CD4-positive, alpha-beta T cell treated with Interleukin-4 for 1 hour (primary cell): ENCODE results near the gene RAP1GAP.
"Not testable (repeated sequence)": the region's sequence is repeated elsewhere in the genome, so short reads cannot be mapped to it uniquely, and the experiment has no call there.

Source experiments
- DNase-seq, 2 donors: peaks; one replicate each; pipeline ENCODE4 v3.0.0-alpha.2; 2020 to 2022

The RAP1GAP gene

DNA sequence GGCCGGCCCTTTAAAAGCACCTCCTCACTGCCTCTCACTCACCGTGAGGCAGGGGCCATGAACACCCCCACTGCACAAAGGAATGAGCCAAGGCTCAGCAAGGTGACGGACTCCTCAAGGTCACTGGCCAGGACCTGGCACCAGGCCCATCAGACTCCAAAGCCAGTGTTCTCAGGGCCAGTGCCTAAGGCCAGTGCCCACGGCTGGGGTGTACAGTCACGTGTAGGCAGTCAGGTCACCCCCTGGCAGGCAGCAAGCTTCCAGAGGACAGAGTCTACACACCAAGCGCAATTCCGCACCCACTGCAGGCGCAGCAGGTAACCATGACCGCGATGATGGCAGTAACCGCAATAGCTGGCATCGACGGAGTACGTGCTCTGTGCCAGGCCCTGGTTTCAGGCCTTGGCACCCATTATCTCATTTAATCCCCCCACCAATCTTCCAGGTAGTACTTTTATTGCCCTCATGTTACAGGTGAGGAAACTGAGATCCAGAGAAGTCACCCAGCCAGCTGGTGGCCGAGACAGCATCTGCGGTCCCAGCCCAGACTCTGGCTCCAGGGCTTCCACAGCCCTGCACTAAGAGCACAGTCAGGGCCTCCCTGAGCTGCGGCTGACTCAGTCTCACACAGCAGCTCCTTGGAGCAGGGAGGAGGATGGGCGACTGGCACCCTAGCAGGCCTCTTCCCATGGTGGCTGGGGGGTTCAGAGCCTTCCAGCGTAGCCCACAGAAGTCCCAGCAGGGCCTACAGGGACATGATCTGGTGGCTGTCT is 27.0 kb downstream of the RAP1GAP start:
- DNase-seq: no peak

DNA sequence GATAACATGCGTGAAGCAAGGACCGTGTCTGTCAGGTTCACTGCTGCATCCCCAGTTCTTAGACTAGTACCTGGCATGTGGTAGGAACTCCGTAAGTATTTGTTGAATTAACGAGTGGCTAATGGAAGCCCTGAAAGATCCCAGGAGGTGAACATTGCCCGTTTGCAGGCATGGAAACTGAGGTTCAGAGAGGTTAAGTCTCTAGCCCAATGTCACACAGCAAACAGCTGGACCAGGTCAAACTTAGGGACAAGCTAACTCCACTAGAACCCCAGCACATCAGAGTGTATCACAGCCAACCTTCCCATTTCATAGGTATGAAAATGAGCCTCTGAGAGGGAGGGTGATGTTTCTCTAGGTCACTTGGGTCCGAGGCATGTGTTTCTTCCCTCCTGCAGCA is 27.6 kb downstream of the RAP1GAP start:
- DNase-seq: no peak

DNA sequence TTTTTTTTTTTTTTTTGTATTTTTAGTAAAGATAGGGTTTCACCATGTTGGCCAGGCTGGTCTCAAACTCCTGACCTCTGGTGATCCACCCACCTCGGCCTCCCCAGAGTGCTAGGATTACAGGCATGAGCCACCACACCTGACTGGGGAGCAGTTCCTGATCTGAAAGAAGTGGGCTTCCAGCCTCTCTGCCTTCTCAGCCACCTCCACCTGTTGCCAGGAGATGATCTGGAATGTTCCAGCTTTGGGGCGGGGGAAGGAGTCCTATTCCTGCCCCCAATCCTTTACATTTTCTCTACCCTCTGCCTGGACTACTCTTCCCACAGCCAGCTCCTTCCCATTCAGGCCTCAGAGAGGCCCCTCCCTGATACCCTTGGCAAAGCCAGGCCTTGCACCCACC is 28.1 kb downstream of the RAP1GAP start:
- no peak for DNase-seq

DNA sequence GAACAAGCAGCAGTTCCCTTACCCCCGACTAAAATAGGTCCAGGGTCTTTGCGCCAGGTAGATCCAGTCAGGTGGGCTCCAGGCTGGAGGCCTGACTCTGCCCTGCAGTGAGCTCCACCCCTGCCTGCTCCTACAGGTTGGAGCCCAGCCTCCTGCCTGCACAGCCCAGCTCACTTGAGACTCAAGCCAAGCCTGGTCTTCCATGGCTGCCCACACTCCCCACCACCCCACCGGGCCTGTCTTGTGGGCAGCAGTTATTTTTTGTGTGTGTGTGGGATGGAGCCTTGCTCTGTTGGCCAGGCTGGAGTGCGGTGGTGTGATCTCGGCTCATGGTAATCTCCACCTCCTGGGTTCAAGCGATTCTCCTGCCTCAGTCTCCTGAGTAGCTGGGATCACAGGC is 28.5 kb downstream of the RAP1GAP start:
- no peak for DNase-seq

DNA sequence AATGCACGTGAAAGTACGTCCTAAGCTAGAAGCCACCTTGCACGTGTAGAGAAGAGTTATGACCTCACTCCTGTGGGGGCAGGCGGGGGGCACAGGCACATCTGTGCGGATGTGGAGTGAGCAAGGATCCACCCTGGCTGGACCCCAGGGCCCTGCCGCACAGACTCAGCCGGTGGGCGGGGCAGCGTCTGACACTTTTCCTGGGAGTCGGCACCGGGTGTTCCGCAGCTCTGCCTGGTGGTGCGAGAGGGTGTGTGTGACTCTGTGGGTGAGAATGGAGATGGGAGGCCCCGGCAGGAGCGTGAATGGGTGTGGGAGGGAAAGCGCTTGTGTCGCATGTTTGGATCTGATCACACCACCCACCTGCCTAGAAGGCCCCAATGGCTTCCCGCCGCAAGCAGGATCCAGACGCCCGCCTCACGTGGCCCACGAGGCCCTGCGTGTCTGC is 29.5 kb downstream of the RAP1GAP start:
- DNase-seq: no peak

DNA sequence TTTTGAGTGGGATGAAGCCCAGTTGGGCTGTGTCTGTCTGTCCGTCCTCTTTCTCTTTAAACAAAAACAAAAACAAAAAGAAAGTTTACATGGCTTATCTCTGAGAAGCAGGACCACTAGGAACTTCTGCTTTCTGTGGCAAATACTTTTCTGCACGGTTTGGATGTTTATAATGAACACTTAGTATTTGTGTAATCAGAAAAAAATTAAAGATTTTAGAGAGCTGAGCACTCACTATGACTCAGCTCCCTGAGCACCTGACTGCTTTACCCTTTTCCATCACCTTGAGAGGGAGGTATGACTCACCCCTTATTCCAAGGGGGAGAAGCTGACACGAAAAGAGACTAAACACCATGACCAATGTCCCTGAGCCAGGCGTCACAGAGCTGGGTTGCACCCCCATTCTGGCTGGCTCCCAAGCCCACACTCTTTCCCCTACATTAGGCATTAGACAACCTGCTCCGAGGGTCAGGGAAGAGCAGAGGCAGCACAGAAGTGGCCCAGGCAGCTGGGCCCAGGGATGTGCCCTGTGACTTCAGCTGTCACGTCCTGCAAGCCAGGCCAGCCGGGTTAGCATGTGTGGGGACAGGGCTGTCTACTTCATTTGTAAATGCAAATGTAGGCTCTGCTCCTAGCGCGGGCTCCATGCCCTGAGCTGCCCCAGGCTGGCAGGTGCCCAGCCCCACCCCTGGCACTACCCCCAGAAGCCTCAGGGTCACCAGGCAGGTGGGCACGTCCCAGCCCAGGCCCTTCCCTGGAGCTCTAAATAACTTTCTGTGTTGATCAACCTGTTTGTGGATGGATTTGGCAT is 30.4 kb downstream of the RAP1GAP start:
- DNase-seq: no peak

DNA sequence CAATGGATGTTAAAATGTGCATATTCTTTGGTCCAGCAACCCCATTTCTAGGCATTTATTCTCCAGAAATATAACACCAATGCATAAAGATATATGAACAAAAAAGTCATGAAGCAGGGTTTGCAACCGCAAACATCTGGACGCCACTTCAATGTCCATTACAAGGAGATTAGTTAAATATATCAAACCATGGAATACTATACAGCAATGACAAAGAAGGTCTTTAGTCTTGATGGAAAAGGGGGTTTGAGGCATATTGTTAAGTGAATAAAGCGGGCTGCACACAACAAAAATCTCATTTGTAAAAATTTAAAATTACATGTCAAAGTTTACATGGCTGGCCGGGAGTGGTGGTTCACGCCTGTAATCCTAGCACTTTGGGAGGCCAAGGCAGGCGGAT is 31.6 kb downstream of the RAP1GAP start:
- no peak for DNase-seq

DNA sequence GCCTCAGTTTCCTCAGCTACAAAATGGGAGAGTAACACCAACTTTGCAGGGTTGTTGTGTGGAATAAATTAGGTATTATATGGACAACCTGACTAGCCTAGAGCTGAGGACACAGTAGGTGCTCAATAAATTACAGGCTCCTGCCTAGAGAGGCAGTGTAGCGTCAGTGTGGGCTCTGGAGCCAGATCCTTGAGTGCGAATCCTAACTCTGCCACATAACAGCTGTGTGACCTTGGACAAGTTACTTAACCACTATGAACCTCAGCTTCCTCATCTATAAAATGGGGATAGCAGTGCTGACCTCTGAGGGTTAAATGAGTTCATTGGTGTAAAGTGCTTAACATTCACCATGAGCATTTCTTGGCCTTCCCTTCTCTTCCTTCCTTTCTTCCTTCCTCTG is 33.1 kb downstream of the RAP1GAP start:
- DNase-seq: no peak

DNA sequence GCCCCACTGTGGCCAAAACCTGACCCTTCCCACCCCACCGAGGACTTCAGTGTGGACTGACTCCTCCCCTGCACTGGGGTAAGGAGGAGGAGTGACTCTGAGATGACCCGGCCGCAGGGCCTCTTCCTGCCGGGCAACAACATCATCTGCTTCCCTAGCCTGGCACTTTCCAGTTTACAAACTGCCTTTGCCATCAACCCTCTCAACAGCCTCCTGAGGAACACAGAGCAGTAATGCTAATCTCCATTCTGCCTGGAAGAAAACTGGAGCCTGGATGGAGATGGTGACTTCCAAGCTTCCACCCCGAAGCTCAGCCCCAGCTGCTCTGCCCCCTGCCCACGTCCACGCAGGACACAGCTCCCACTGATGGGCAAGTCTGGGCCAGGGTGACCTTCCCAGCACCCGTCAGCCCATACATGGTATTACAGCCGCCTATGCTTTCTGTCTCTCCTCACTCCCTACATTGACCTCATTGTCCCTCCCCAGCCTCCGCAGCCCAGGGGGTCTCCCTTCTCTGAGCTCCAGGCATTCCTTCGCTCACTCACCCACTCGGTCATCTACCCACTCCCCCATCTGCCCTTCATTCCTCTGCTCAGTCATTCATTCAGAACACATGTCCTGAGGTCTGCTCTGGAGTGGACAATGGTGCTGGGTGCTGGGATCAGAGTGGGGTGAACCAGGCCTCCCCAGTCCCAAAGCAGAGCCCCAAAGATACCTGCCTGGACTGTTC is 34.2 kb downstream of the RAP1GAP start:
- no peak for DNase-seq

DNA sequence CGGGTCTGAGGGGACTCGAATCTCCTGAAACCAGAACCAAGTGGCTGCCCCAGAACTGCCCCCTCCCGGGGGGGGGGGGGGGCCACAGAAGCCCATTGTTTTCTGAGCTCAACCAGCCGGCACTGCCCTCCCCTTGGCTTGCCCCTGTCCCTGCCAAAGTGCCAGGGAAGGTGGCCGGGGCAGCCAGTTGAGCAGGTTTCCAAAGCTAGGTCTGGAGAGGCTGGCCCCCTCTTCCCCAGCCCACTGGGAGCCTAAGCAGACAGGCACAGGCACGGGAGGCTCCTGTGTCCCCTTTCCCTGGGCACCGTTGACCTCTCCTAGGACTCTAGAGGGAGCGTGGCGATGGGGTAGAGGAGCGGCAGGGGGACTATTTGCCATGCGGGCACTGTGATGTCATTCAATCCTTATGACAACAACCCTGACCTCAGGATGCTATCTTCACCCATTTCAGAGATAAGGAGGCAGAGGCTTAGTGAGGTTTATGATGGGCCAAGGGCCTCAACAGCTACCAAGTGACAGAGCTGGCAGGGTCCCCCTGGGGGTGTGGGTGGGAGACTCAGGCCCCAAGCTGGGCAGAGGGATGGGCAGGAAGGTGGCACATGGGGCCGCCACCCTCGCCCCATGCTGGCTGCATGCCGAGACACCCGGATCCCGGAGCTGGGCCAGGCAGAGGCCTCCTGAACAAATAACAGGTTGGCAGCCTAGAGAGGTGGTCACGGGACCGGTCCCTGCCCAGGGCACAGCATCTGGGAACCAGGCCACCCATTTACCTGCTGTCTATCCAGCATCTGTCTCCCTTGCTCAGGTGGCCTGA is 35.0 kb downstream of the RAP1GAP start:
- no peak for DNase-seq

DNA sequence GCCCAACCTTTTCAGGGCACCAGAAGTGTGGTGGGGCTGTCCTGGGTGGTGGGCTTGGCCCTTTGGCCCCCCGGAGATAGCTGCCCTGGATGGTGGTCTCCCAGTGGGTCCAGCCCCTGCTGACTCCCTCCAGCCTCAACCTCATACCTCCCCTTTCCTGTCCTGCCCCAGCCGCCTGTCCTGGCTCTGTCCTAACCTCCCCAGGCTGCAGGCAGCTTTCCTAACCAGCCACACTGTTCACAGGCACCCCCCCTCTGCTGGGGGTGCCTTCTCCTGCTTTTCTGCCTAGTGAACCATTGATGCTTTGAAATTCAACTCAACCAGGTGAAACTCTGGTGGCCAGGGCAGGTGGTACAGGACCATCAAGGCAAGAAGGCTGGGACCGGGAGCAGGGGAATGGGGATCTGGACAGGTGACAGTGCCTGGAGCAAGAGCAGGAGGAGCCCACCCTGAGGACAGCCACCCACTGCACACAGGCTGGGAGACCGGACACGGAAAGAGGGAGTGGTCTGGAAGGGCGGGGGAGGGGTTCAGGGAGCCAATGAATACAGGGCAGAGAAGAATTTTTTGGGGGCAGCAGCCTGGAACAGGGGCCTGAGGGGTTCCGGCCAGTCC is 35.9 kb downstream of the RAP1GAP start:
- DNase-seq: no peak

DNA sequence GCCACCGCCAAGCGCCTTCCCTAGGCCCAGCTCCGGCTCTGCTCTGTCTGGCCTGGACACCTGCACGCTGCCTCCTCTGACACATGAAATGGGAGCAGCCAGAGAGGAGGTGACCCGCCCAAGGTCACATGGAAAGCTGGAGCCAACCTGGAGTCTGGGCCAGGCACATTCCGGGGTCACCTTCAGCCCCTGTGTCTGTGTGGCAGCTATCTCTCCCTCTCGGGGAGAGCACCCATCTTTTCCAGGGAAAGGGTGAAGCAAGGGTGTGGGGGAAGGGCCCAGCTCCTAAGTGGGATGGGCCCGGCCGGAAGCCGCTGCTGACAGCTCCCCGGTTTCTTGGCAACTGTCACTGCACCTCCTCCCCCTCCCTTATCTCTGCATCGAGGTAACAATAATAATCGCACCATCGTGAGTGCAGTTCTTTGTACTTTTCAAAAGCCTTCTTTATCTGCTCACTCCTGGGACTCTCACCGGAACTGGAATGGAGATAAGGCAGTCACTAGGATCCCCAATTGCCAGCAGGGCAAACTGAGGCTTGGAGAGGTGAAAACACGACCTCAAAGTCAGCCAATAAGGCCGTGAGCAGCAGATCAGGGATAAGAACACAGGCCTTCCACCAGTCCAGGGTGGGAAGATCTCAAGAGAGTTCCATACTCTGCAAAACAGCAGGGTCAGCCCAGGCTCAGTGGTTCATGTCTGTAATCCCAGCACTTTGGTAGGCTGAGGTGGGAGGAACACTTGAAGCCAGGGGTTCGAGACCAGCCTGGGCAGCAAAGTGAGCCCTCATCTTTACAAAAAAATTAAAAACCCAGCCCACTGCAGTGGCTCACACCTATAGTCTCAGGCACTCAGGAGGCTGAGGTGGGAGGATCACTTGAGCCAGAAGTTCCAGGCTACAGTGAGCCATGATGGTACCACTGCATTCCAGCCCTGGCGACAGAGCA is 36.9 kb downstream of the RAP1GAP start:
- DNase-seq: no peak

DNA sequence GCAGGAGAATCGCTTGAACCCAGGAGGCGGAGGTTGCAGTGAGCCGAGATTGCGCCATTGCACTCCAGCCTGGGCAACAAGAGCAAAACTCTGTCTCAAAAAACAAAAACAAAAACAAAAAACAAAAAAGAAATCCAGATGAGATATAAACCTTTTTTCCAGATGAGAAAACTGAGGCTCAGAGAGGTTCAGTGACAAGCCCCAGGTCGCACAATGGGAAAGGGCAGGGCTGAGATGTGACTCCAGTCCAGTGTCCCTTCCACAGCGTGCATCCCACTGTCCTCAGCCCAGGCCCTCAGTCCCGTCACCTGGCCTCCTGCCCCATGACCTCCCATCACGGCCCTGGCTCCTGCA is 37.6 kb downstream of the RAP1GAP start:
- DNase-seq: not testable (repeated sequence)

DNA sequence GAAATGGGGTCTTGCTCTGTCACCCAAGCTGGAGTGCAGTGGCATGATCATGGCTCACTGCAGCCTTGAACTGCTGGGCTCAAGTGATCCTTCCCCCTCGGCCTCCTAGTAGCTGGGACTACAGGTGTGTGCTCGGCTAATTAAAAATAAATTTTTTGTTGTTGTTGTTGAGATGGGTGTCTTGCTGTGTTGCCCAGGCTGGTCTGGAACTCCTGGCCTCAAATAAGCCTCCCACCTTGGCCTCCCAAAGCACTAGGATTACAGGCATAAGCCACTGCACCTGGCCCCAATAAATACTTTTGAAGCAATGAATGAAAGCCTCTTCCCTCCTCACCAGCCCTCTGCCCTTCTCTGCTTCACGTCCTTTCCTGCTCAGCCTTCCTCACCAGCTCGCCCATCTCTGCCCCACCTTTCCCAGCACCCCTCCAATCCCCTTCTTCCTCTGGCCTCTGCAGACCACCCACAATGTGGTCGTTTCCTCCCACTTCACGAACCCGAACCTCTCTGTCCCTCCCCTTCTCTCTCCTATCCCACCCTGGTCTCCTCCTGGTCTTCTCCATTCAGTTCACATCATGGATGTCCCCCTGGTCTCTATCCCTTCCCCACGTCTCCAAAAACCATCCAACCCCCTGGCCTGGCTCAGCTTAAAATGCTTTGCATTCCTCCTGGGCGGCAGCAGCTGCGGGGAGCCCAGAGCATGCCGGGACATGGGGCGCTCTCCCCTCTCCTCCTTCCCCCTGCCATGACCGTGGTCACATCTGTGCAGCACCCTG is 38.4 kb downstream of the RAP1GAP start:
- DNase-seq: no peak

DNA sequence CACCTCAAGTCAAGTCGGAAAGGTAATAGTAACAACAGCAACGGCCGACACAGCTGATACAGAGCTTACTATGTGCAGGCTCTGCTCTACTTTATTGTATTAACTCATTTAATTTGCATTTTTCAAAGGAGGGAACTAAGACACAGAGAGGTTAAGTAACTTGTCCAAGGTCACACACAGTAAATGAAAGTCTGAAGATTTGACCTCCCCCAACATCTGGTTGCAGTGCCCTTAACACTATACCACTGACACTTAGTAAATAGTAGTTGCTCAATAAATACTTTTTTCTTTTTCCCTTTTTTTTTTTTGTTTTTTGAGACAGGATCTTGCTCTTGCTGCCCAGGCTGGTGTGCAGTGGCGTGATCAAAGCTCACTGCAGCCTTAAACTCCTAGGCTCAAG is 39.2 kb downstream of the RAP1GAP start:
- no peak for DNase-seq

DNA sequence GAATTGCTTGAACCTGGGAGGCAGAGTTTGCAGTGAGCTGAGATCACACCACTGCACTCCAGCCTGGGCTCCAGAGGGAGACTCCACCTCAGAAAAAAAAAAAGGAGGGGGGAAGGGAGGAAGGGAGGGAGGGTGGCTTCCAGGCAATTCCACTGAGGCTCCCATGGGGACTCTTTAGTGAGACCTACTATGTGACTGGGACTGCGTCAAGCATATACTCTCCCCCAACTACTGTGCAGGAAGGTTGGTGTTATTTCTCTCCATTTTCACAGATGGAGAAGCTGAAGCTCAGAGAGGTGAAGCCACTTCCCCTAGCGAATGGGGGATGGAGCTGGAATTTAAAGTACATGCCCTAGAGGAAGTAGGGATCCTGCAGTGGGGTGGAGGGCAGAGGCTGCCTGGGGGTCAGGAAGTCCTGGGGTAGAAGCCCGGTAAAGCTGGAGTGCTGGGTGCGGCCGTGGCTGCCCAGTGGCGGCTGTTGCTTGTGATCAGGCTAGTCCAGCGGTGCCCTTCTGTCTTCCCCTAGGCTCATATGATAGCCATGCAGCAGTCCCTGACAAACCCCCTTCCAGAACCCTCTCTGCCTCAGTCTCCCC is 40.3 kb downstream of the RAP1GAP start:
- DNase-seq: no peak

DNA sequence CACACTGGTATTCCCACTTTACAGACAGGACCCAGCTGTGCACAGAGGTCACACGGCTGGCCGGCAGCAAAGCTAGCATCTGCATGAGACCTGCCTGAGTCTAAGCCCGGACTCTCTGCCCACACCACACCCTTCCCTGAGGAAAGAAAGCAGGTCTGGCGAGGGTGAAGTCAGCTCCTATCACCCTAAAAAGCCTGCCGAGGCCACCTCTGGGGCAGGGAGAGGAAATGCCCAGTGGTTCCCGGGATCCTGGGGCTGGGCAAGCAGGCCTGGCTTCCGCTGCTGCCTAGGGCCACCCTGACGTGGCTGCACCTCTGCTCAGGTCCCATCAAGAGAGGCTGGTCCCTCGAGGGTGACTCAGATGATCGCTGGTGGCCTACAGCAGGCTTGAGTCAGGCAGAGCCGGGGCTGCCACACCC is 42.2 kb downstream of the RAP1GAP start:
- no peak for DNase-seq

DNA sequence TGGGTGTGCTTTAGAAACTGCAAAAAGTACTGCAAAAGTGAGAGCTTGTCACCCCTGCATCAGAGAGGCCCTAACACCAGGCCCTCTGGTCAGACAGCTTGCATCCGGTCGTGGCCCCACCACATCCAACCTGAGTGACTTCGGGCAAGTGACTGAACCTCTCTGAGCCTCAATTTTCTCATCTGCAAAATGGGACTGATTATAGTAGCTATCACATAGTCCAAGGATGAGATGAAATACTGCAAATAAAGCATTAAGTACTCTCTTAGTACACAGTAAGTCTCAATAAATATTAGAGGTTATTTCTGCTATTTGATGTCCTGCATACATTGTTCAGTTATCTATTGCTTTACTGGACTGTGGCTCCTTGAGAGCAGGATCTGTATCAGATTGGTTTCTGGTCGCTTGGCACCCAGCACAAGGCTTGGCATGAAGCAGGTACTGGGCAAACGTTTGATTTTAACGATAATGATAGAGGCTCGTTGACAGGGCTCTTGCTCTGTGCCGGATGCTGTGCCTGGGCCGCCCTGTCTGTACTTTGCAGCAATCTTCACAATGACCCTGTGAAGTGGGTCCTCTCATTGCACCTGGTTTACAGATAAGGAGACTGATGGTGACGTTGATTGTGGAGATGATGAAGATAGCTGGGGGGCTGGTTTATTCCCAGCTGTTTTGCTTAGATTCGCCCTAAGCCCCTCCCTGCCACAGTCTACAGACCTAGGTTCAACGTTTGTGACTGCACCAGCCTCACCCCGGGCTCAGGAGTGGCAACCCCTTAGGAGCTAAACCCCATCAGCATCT is 43.6 kb downstream of the RAP1GAP start:
- no peak for DNase-seq
